Chondrocyte (in vitro differentiated cells): ENCODE data around the gene WDR90. TPM values are rescaled to one million over a fixed set of nuclear protein-coding genes. Genes with fewer than 3 reads are reported as not detected.

ENCODE experiments used
- DNase-seq: peaks from one replicate; pipeline ENCODE4 v3.0.0; 2021; ENCODE audit warnings: mixed read lengths, low spot score
- H3K27ac Mint-ChIP-seq: one replicate; pipeline ENCODE4 v1.8.0; 2021; ENCODE audit warnings: mild to moderate bottlenecking, moderate library complexity, mixed read lengths; ENCODE audit not compliant: unreplicated experiment
- H3K27me3 Mint-ChIP-seq: 2 replicates; pipeline ENCODE4 v1.8.0; 2021; ENCODE audit warnings: low read depth, mixed read lengths
- H3K36me3 Mint-ChIP-seq: 2 replicates; pipeline ENCODE4 v1.8.0; 2021; ENCODE audit warnings: low read depth, mixed read lengths
- H3K4me1 Mint-ChIP-seq: 2 replicates; pipeline ENCODE4 v1.8.0; 2021; ENCODE audit warnings: low read depth, mild to moderate bottlenecking, mixed read lengths
- H3K4me3 Mint-ChIP-seq: one replicate; pipeline ENCODE4 v1.8.0; 2021; ENCODE audit warnings: mild to moderate bottlenecking, moderate library complexity, mixed read lengths; ENCODE audit not compliant: unreplicated experiment
- H3K9me3 Mint-ChIP-seq: 2 replicates; pipeline ENCODE4 v1.8.0; 2021; ENCODE audit warnings: low read depth, mixed read lengths
- total RNA-seq: library from RNA; stranded (reverse); gene quantifications from 3 replicates; pipeline ENCODE4 v1.2.1, GENCODE V29; 2021
- TF ChIP-seq, protein P1 (sequence below): fragments of 200-600 bp; sonication (generic); IDR thresholded peaks from 2 replicates; pipeline ENCODE4 v1.5.0; 2021; ENCODE audit warnings: antibody characterized with exemption, mild to moderate bottlenecking, moderate library complexity

WDR90 gene
- total RNA-seq, 1 donor from 2014 or later, result 17.0 TPM

DNA sequence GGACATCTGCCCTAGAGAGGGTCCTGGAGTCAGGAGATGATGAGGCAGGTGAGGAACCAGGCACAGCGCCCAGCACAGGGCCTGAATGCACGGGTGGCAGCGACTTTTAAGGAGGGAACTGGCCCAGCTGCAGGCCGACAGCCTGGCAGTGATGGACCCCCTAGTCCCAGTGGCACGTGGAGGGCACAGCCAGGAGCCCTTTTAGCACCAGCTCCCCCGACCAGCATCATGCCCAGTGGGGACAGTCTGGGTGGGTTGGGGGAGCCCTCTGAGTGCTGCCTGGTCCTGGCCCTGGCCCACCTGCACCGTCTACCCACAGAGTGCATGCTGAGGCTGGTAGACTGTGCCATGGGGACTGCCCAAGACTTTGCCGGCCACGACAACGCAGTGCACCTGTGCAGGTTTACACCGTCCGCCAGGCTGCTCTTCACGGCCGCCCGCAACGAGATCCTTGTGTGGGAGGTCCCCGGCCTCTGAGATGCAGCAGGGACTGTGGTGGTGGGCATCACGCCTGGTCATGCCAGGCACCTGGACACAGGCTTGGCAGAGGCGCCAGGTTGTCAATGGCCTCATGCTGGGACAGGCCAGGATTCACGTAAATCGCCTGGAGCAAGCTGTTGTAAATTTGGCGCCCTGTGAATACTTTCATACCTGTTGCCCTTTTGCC lies 18.1 kb downstream of the WDR90 start:
- no peak overlapping the region for H3K4me3 Mint-ChIP-seq

DNA sequence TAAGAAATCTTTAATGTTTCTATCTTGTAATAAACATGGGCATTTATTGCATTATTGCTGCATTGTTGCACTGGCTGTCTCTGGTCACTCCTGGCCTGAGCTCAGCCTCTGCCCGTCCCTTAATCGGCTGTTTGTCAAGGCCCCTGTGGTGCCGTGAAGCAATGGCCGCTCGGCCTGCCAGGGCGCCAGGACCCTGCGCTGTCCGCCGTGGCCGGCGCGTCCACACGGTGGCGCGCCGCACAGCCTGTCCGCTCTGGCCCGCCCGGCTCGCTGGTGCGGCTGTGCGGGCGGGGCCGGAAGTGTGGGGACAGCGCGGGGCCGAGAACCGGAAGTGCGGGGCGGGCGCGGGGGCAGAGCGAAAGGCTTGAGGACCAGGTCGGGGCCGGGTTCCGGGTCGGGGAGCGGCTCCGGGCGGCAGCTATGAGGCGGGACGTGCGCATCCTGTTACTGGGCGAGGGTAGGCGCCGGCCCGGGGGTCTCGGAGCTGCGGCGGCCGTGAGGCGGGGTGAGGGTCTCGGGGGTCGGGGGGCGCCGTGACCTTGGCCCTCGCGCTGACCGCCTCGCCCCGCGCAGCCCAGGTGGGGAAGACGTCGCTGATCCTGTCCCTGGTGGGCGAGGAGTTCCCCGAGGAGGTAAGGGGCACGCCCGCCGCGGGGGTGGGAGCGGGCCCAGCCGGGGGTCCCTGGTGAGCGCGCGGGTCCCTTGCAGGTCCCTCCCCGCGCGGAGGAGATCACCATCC lies 18.8 kb downstream of the WDR90 start, which contains the start of gene RHOT2:
TSS of gene RHOT2 (plus strand) at position 353 of the 739 bp plus-strand sequence. CDS start at position 421, 68 bp downstream.
- Mint-ChIP-seq H3K9me3 (no peaks in the 10 kb centered on the region), H3K27me3 (no peaks in the 10 kb centered on the region), H3K36me3 (peaks cover 1% of the 10 kb centered on the region), H3K4me1 (peaks cover 8% of the 10 kb centered on the region), H3K27ac (peak within 1 kb of the TSS; percentile 81), H3K4me3 (peak within 1 kb of the TSS; percentile 76)
- TF ChIP-seq, protein P1, sequence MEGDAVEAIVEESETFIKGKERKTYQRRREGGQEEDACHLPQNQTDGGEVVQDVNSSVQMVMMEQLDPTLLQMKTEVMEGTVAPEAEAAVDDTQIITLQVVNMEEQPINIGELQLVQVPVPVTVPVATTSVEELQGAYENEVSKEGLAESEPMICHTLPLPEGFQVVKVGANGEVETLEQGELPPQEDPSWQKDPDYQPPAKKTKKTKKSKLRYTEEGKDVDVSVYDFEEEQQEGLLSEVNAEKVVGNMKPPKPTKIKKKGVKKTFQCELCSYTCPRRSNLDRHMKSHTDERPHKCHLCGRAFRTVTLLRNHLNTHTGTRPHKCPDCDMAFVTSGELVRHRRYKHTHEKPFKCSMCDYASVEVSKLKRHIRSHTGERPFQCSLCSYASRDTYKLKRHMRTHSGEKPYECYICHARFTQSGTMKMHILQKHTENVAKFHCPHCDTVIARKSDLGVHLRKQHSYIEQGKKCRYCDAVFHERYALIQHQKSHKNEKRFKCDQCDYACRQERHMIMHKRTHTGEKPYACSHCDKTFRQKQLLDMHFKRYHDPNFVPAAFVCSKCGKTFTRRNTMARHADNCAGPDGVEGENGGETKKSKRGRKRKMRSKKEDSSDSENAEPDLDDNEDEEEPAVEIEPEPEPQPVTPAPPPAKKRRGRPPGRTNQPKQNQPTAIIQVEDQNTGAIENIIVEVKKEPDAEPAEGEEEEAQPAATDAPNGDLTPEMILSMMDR, result peak; percentile 87
- no peak for DNase-seq

More for the DNA sequence above, 18.1 kb downstream of the WDR90 start:
- TF ChIP-seq, protein P1, result no peak
- Mint-ChIP-seq H3K27me3 (no peaks in the 10 kb centered on the region), H3K9me3 (no peaks in the 10 kb centered on the region), H3K36me3 (no peaks in the 10 kb centered on the region), H3K27ac (peak overlapping the region; percentile 81), H3K4me1 (peaks cover 8% of the 10 kb centered on the region)
- DNase-seq, result no peak

DNA sequence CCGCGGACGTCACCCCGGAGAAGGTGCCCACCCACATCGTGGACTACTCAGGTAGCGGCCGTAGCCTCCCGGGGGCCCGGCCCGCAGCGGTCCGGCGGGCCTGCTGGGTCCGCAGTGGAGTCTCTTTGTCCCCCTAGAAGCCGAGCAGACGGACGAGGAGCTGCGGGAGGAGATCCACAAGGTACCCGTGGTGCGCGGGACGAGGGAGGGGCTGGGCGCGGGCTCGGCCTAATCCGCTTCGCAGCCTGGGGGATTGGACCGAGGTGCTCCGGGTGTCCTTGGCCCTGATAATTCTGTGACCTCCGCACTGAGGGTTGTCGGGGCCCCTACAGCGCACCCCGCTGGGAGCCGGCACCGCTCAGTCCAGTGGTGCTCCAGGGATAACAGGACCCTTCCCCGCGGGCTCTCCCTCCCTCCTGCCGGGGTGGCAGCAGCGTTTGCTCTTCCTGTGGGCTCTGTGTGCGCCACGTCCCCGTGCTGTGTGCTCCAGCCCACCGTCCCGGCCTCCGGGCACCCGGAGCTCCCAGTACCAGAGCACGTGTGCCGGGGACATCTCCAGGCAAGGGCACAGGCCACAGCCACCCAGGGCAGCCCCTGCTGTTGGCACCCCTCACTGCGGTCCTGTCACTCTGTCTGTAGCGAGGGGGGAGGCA lies 19.5 kb downstream of the WDR90 start:
- H3K9me3 Mint-ChIP-seq, result no peaks in the 10 kb centered on the region
- peaks cover 2% of the 10 kb centered on the region for H3K36me3 Mint-ChIP-seq
- H3K4me3 Mint-ChIP-seq, result peak overlapping the region; percentile 70
- H3K27me3 Mint-ChIP-seq, result no peaks in the 10 kb centered on the region
- no peak overlapping the region for H3K27ac Mint-ChIP-seq
- DNase-seq, result no peak
- H3K4me1 Mint-ChIP-seq, result peaks cover 8% of the 10 kb centered on the region
- TF ChIP-seq, protein P1, result no peak

DNA sequence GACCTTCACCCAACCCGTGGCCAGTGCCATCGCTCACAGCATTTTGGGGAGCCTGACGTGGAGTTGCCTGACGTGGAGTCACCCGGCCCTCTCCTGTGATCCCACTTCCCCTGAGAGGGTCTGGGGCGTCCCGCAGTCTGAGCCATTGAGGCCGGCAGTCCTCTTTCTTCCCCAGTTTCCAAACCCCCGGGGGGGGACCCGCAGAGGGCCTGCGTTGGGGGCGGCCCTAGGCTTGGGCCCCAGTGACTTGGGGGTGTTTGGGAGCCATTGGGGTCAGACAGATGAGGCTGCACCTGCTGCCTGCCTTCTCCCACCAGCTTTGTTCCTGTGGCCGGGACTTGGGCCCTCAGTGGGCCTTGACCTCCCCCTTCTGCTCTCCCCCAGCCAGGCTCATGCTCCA lies 20.5 kb downstream of the WDR90 start:
- Mint-ChIP-seq H3K4me3 (no peak overlapping the region), H3K27me3 (no peaks in the 10 kb centered on the region), H3K36me3 (peaks cover 2% of the 10 kb centered on the region), H3K9me3 (no peaks in the 10 kb centered on the region), H3K4me1 (peaks cover 9% of the 10 kb centered on the region), H3K27ac (no peak overlapping the region)
- TF ChIP-seq, protein P1, result no peak
- DNase-seq, result no peak
